ENCODE data around the gene PTPN4. TPM values are rescaled to one million over a fixed set of nuclear protein-coding genes. Genes with fewer than 3 reads are reported as not detected.
"Not testable (repeated sequence)": the region's sequence is repeated elsewhere in the genome, so short reads cannot be mapped to it uniquely, and the experiment has no call there.

Gene PTPN4
- total RNA-seq, 1 experiment from 2014 or later: 60.7 TPM

- Histone ChIP-seq H3K79me2 (ENCODE audit: low read depth) (peaks cover 77% of the 10 kb centered on the region), H3K4me3 (no peak overlapping the region), H3K27ac (no peak overlapping the region), H4K20me1 (ENCODE audit: insufficient read depth) (peaks cover 12% of the 10 kb centered on the region), H3K4me1 (replicated peaks; ENCODE audit: insufficient read depth) (no peaks in the 10 kb centered on the region), H2AFZ (no peak overlapping the region), H3K9me2 (ENCODE audit: insufficient read depth) (no peaks in the 10 kb centered on the region), H3K9me3 (ENCODE audit: insufficient read depth, low read depth) (peaks cover 12% of the 10 kb centered on the region; the same call in 1 of the 2 replicates), H3K4me2 (no peak overlapping the region), H3K27me3 (ENCODE audit: insufficient read depth, low read depth) (no peaks in the 10 kb centered on the region), H3K36me3 (ENCODE audit: low read depth) (peaks cover 7% of the 10 kb centered on the region; the same call in 1 of the 2 replicates), H3F3A (ENCODE audit: insufficient read depth, low read depth) (peaks cover 5% of the 10 kb centered on the region; the same call in 1 of the 2 replicates)
- intact Hi-C loops (cut with micrococcal nuclease; ENCODE audit: unreplicated experiment): no loop called here
- no peak for TF ChIP-seq CTCF (conservative IDR thresholded peaks at IDR 0.05)
- CTCF ChIA-PET: no interaction called here
- POLR2A ChIA-PET (ENCODE audit: unreplicated experiment): no interaction called here
- BruUV-seq (replicated peaks): no TSS peak
- peak in 1 of 2 experiments; percentile 24 for DNase-seq
Measured at GRCh38 chr2:119803101-119803500, 43.4 kb downstream of the PTPN4 start.

GRCh38 chr2:119804409-119804808 is 44.7 kb downstream of the PTPN4 start:
- H3K27ac ChIP-seq; CTCF ChIA-PET; DNase-seq; POLR2A ChIA-PET (ENCODE audit: unreplicated experiment); H3K36me3 ChIP-seq (ENCODE audit: low read depth); H3K27me3 ChIP-seq (ENCODE audit: insufficient read depth, low read depth); H3K9me2 ChIP-seq (ENCODE audit: insufficient read depth); H4K20me1 ChIP-seq (ENCODE audit: insufficient read depth); H2AFZ ChIP-seq; BruUV-seq (replicated peaks); H3F3A ChIP-seq (ENCODE audit: insufficient read depth, low read depth); intact Hi-C loops (cut with micrococcal nuclease; ENCODE audit: unreplicated experiment); H3K4me2 ChIP-seq; H3K4me3 ChIP-seq: not testable (repeated sequence)
- H3K9me3 ChIP-seq (ENCODE audit: insufficient read depth, low read depth): peaks cover 12% of the 10 kb centered on the region; the same call in 1 of the 2 replicates
- peaks cover 69% of the 10 kb centered on the region for H3K79me2 ChIP-seq (ENCODE audit: low read depth)
- peaks cover 11% of the 10 kb centered on the region for H3K4me1 ChIP-seq (replicated peaks; ENCODE audit: insufficient read depth)

- Histone ChIP-seq H3F3A (ENCODE audit: insufficient read depth, low read depth) (peaks cover 5% of the 10 kb centered on the region; the same call in 1 of the 2 replicates), H3K4me1 (replicated peaks; ENCODE audit: insufficient read depth) (peaks cover 16% of the 10 kb centered on the region), H3K9me2 (ENCODE audit: insufficient read depth) (no peaks in the 10 kb centered on the region), H3K4me2 (0 out of 2 replicates have a peak overlapping the region, but pooled peaks have one; percentile 0), H4K20me1 (ENCODE audit: insufficient read depth) (no peaks in the 10 kb centered on the region; the same call in 1 of the 2 replicates), H3K4me3 (no peak overlapping the region), H2AFZ (no peak overlapping the region), H3K9me3 (ENCODE audit: insufficient read depth, low read depth) (peaks cover 12% of the 10 kb centered on the region; the same call in 1 of the 2 replicates), H3K36me3 (ENCODE audit: low read depth) (peaks cover 27% of the 10 kb centered on the region), H3K79me2 (ENCODE audit: low read depth) (peaks cover 51% of the 10 kb centered on the region), H3K27ac (peak overlapping the region; percentile 58), H3K27me3 (ENCODE audit: insufficient read depth, low read depth) (no peaks in the 10 kb centered on the region)
- no peak for DNase-seq
- POLR2A ChIA-PET (ENCODE audit: unreplicated experiment): no interaction called here
- no peak for TF ChIP-seq EZH2 (IDR thresholded peaks at IDR 0.05; ENCODE audit: low read depth)
- TF ChIP-seq CTCF (conservative IDR thresholded peaks at IDR 0.05): no peak
- intact Hi-C loops (cut with micrococcal nuclease; ENCODE audit: unreplicated experiment): loop anchor here (5.0 kb wide), 1 partner anchor 46 kb away; no protein-coding TSS in a partner anchor
- BruUV-seq (replicated peaks): no TSS peak
- CTCF ChIA-PET: no interaction called here
Measured at GRCh38 chr2:119808516-119809147, 48.9 kb downstream of the PTPN4 start.

All from PC-9 (cell line).